ENCODE results near the gene TPSG1.

The TPSG1 gene

DNA sequence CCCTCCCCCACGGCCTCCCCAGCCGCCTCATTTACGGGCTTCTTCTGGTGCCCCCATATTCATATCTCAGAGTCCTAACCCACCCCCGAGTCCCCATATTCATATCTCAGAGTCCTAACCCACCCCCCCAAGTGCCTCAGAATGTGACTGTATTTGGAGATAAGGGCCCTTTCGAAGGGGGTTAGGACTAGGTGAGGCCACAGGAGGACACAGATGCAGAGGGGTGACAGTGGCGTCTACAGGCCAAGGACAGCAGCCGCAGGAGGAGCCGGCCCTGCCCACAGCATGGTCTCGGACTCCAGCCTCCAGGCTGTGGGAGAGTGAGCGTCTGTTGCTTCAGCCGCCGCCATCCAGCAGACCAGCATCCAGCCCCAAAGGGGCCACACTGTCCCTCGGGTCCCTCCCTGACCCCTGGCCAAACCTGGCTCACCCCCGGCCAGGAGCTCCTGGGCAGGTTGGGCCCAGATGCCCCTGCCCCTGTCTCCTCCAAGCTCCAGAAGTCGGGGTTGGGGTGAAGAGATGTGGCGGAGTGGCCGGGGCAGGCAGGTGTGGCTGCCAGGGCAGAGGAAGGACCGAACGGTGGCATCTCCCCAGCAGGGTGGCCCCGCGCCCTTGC lies 46.7 kb downstream of the TPSG1 start:
- Histone ChIP-seq H3K36me3 (ENCODE audit: control insufficient read depth, insufficient read depth, low read length) (no peaks in the 10 kb centered on the region), H3K27ac (ENCODE audit: low read depth, low read length) (peak overlapping the region; percentile 61), H3K9ac (ENCODE audit: low read length) (no peak overlapping the region), H3K4me3 (ENCODE audit: low read length) (no peak overlapping the region), H3K4me1 (ENCODE audit: control insufficient read depth, insufficient read depth, low read length) (peaks cover 40% of the 10 kb centered on the region), H3K27me3 (ENCODE audit: control insufficient read depth, insufficient read depth, low read length) (no peaks in the 10 kb centered on the region)

GRCh38 chr16:1177750-1178149 lies 47.3 kb downstream of the TPSG1 start:
- H3K4me1 ChIP-seq (ENCODE audit: control insufficient read depth, insufficient read depth, low read length), result peaks cover 42% of the 10 kb centered on the region
- no peaks in the 10 kb centered on the region for H3K27me3 ChIP-seq (ENCODE audit: control insufficient read depth, insufficient read depth, low read length)
- H3K36me3 ChIP-seq (ENCODE audit: control insufficient read depth, insufficient read depth, low read length), result no peaks in the 10 kb centered on the region
- H3K27ac ChIP-seq (ENCODE audit: low read depth, low read length), result peak overlapping the region; percentile 71
- H3K9ac ChIP-seq (ENCODE audit: low read length), result no peak overlapping the region
- no peak overlapping the region for H3K4me3 ChIP-seq (ENCODE audit: low read length)

DNA sequence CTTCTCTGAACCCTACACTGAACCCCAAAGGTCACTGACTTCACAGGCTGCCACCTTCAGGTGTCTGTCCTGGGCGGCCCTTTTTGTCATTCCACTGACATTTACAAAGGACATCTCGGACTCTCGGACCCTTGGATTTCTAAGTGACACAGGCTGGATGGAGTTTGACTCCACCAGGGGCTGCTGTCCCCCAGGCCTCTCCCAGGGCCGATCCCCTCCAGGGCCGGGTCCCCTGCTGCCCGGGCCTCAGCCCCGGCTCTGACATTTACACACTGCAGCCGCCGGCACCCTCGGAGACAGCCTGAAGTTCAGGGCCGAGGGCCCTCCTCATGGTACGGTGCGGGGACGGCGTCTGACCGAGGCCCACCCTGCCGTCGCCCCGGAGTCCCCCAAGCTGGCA lies 48.0 kb downstream of the TPSG1 start:
- no peaks in the 10 kb centered on the region for H3K27me3 ChIP-seq (ENCODE audit: control insufficient read depth, insufficient read depth, low read length)
- peak overlapping the region; percentile 98 for H3K27ac ChIP-seq (ENCODE audit: low read depth, low read length)

DNA sequence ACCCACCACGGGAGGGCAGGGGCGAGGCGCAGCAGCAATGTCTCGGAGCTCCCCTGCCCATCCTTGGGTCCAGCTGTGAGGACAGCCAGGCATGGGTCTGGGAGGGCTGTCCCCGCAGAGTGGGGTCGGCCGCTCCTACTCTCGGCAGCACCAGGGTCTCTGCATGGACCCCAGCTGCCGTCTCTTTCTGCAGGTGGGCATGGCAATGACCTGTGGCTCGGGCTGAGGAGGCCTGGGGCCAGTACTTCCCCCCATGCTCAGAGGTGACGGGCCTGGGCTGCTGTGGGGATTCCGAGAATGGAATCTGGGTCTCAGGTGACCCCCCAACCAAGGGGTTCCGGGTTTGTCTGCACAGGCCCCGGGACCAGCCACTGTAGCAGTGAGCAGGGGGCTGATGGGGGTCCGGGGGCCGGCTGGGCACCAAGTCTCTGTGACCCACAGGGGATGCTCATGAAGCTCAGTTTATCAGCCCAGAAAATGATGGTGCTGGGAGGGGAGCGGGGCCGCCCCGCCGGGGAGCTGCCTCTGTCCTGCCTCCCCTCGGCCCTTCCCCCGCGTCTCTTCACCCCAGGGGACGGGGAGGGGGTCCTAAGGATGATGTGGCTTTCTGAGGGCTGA lies 48.7 kb downstream of the TPSG1 start:
- Histone ChIP-seq H3K27ac (ENCODE audit: low read depth, low read length) (peak overlapping the region; percentile 98), H3K27me3 (ENCODE audit: control insufficient read depth, insufficient read depth, low read length) (no peaks in the 10 kb centered on the region), H3K36me3 (ENCODE audit: control insufficient read depth, insufficient read depth, low read length) (no peaks in the 10 kb centered on the region), H3K9ac (ENCODE audit: low read length) (no peak overlapping the region), H3K4me3 (ENCODE audit: low read length) (no peak overlapping the region), H3K4me1 (ENCODE audit: control insufficient read depth, insufficient read depth, low read length) (peaks cover 35% of the 10 kb centered on the region)

More for the DNA sequence above, 48.0 kb downstream of the TPSG1 start:
- Histone ChIP-seq H3K4me3 (ENCODE audit: low read length) (no peak overlapping the region), H3K9ac (ENCODE audit: low read length) (no peak overlapping the region), H3K36me3 (ENCODE audit: control insufficient read depth, insufficient read depth, low read length) (no peaks in the 10 kb centered on the region), H3K4me1 (ENCODE audit: control insufficient read depth, insufficient read depth, low read length) (peaks cover 38% of the 10 kb centered on the region)

GRCh38 chr16:1175566-1176279 lies 49.3 kb downstream of the TPSG1 start:
- Histone ChIP-seq H3K36me3 (ENCODE audit: control insufficient read depth, insufficient read depth, low read length) (no peaks in the 10 kb centered on the region), H3K9ac (ENCODE audit: low read length) (no peak overlapping the region), H3K4me3 (ENCODE audit: low read length) (no peak overlapping the region), H3K27me3 (ENCODE audit: control insufficient read depth, insufficient read depth, low read length) (no peaks in the 10 kb centered on the region), H3K4me1 (ENCODE audit: control insufficient read depth, insufficient read depth, low read length) (peaks cover 36% of the 10 kb centered on the region), H3K27ac (ENCODE audit: low read depth, low read length) (peak overlapping the region; percentile 98)

- Histone ChIP-seq H3K27ac (ENCODE audit: low read depth, low read length) (peak overlapping the region; percentile 98), H3K36me3 (ENCODE audit: control insufficient read depth, insufficient read depth, low read length) (no peaks in the 10 kb centered on the region), H3K9ac (ENCODE audit: low read length) (no peak overlapping the region), H3K27me3 (ENCODE audit: control insufficient read depth, insufficient read depth, low read length) (no peaks in the 10 kb centered on the region), H3K4me1 (ENCODE audit: control insufficient read depth, insufficient read depth, low read length) (peaks cover 39% of the 10 kb centered on the region), H3K4me3 (ENCODE audit: low read length) (no peak overlapping the region)
These were observed 50.4 kb downstream of the TPSG1 start for GRCh38 chr16:1174477-1175357.

DNA sequence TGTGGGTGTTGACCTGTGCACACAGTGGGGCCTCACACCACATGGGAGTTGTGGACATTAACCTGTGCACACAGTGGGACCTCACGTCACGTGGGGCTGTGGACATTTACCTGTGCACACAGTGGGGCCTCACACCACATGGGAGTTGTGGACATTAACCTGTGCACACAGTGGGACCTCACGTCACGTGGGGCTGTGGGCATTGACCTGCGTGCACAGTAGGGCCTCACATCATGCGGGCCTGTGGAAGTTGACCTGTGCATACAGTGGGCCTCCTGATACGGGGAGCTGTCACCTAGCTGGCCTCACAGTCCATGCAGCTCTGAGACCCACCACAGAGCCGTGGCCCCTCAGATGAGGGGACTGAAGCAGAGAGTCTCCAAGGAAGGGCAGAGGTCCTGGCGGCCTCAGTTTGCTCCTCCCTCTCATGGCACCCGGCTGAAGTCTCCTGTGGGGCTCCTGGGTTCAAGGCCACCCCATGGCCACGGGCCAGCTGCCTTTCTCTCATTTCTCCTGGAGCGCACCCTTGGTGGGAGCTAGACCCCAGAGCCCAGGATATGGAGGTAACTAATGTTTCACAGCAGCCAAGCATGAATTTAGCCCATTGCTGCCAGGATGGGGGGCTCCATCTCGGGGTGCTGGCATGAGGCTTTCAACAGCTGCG lies 51.1 kb downstream of the TPSG1 start:
- Histone ChIP-seq H3K4me1 (ENCODE audit: control insufficient read depth, insufficient read depth, low read length) (peaks cover 43% of the 10 kb centered on the region), H3K4me3 (ENCODE audit: low read length) (no peak overlapping the region), H3K27ac (ENCODE audit: low read depth, low read length) (peak overlapping the region; percentile 98), H3K36me3 (ENCODE audit: control insufficient read depth, insufficient read depth, low read length) (no peaks in the 10 kb centered on the region), H3K27me3 (ENCODE audit: control insufficient read depth, insufficient read depth, low read length) (no peaks in the 10 kb centered on the region), H3K9ac (ENCODE audit: low read length) (no peak overlapping the region)

DNA sequence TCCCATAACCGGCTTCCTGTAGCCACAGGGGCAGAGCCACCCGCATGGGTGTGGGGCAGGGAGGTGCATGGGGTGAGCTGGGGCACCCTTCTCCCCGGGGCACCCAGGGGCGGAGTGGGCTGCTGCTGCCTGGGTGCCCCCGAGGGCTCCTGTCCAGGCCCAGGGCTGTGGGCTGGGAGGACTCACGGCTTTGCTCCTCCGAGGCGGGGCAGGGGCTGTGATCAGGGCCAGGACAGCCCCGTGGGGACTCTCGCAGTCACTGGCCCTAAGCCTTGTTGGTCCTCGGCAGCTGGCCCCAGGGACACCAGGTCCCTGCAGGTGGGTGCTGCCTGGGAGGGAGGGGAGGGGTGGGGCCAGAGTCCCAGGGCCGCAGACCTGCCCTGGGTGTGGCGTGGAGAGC lies 52.4 kb downstream of the TPSG1 start:
- no peaks in the 10 kb centered on the region for H3K27me3 ChIP-seq (ENCODE audit: control insufficient read depth, insufficient read depth, low read length)
- no peak overlapping the region for H3K9ac ChIP-seq (ENCODE audit: low read length)

DNA sequence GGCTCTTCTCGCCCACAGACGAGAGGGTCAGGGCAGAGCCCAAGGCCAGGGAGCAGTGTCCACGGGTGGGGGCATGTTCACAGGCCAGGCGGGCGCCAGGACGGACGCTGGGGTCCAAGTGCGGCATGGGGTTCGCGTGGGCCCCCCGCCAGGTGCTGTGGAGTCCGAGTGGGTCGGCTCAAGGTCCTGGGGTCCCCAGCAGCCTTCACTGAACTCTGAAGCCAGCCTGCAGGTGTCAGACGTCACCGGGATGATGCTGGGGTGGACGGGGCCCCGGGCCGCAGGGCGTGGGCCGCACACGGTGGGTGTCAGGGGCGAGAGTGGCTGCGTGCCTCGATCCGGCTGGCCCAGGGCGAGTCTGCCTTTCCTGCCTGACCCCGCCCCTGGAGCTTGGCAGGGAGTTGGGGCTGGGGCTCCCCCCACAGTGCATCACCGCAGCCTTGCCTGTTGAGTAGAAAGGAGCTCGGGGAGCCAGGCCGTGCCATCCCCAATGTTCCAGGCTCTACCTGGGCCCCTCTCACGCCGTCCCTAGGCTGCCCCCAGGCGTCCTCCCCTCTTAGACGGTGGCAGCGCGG lies 53.1 kb downstream of the TPSG1 start:
- no peaks in the 10 kb centered on the region for H3K36me3 ChIP-seq (ENCODE audit: control insufficient read depth, insufficient read depth, low read length)
- peak overlapping the region; percentile 46 for H3K4me3 ChIP-seq (ENCODE audit: low read length)
- H3K9ac ChIP-seq (ENCODE audit: low read length), result no peak overlapping the region
- peak overlapping the region; percentile 98 for H3K27ac ChIP-seq (ENCODE audit: low read depth, low read length)
- peaks cover 60% of the 10 kb centered on the region for H3K4me1 ChIP-seq (ENCODE audit: control insufficient read depth, insufficient read depth, low read length)
- H3K27me3 ChIP-seq (ENCODE audit: control insufficient read depth, insufficient read depth, low read length), result no peaks in the 10 kb centered on the region

More for the DNA sequence above, 52.4 kb downstream of the TPSG1 start:
- Histone ChIP-seq H3K4me1 (ENCODE audit: control insufficient read depth, insufficient read depth, low read length) (peaks cover 55% of the 10 kb centered on the region), H3K27ac (ENCODE audit: low read depth, low read length) (peak overlapping the region; percentile 98), H3K36me3 (ENCODE audit: control insufficient read depth, insufficient read depth, low read length) (no peaks in the 10 kb centered on the region), H3K4me3 (ENCODE audit: low read length) (no peak overlapping the region)
